GM23338 (cell line): ENCODE data around the gene PYGO2. TPM values are rescaled to one million over a fixed set of nuclear protein-coding genes. Genes with fewer than 3 reads are reported as not detected.
A peak's percentile ranks its signal among the peaks of the same experiment; 100 is the strongest.

Source experiments
- ATAC-seq: fragments of 200-7000 bp; cut with Tn5 transposase; 3 replicates; pipeline ENCODE4 v1.9.1; 2020
- DNase-seq: peaks from one replicate; pipeline ENCODE4 v3.0.0-alpha.2; 2015; ENCODE audit warnings: low spot score
- H2AFZ ChIP-seq: fragments of 200-600 bp; sonication (generic); 2 replicates; pipeline ENCODE4 v1.8.0; 2016; ENCODE audit warnings: antibody characterized with exemption, mild to moderate bottlenecking, moderate library complexity
- H3F3A ChIP-seq: fragments of 200-600 bp; sonication (generic); replicated peaks from 2 replicates; pipeline ENCODE4 v1.8.0; 2017; ENCODE audit warnings: antibody characterized with exemption, mixed run types, low read depth
- H3K27ac ChIP-seq: fragments of 200-600 bp; sonication (generic); 2 replicates; pipeline ENCODE4 v1.6.1; 2016; ENCODE audit warnings: low read depth
- H3K27me3 ChIP-seq: fragments of 200-600 bp; sonication (generic); 2 replicates; pipeline ENCODE4 v1.8.0; 2016; ENCODE audit warnings: mild to moderate bottlenecking, mixed run types, moderate library complexity; ENCODE audit not compliant: insufficient read depth
- H3K36me3 ChIP-seq: fragments of 200-600 bp; sonication (generic); 2 replicates; pipeline ENCODE4 v1.8.0; 2016; ENCODE audit warnings: mild to moderate bottlenecking; ENCODE audit not compliant: insufficient read depth
- H3K4me1 ChIP-seq: fragments of 200-600 bp; sonication (generic); 2 replicates; pipeline ENCODE4 v1.8.0; 2016; ENCODE audit warnings: mild to moderate bottlenecking, moderate library complexity; ENCODE audit not compliant: insufficient read depth
- H3K4me2 ChIP-seq: fragments of 200-600 bp; sonication (generic); 2 replicates; pipeline ENCODE4 v1.7.1; 2017; ENCODE audit warnings: mixed run types
- H3K4me3 ChIP-seq: fragments of 200-600 bp; sonication (generic); 2 replicates; pipeline ENCODE4 v1.6.1; 2016; ENCODE audit warnings: mixed run types
- H3K79me2 ChIP-seq: fragments of 200-600 bp; sonication (generic); replicated peaks from 2 replicates; pipeline ENCODE4 v1.8.0; 2017; ENCODE audit warnings: mild to moderate bottlenecking; ENCODE audit not compliant: insufficient read depth
- H3K9me2 ChIP-seq: fragments of 200-600 bp; sonication (generic); 2 replicates; pipeline ENCODE4 v1.8.0; 2017; ENCODE audit not compliant: insufficient read depth
- H4K20me1 ChIP-seq: fragments of 200-600 bp; sonication (generic); replicated peaks from 2 replicates; pipeline ENCODE4 v1.8.0; 2017; ENCODE audit warnings: mild to moderate bottlenecking; ENCODE audit not compliant: insufficient read depth
- H3K27ac Mint-ChIP-seq: 2 replicates; pipeline ENCODE4 v1.8.0; 2020; ENCODE audit warnings: inconsistent platforms, mild to moderate bottlenecking, moderate library complexity, mixed read lengths
- H3K27me3 Mint-ChIP-seq: 3 replicates; pipeline ENCODE4 v1.8.0; 2022; ENCODE audit warnings: low read depth, mild to moderate bottlenecking, moderate library complexity, mixed read lengths, inconsistent platforms; ENCODE audit not compliant: insufficient read depth, poor library complexity
- H3K36me3 Mint-ChIP-seq: 3 replicates; pipeline ENCODE4 v1.8.0; 2021; ENCODE audit warnings: low read depth, mild to moderate bottlenecking, inconsistent platforms, moderate library complexity, mixed read lengths
- H3K4me1 Mint-ChIP-seq: 3 replicates; pipeline ENCODE4 v1.8.0; 2020; ENCODE audit warnings: mild to moderate bottlenecking, inconsistent platforms, mixed read lengths
- H3K4me3 Mint-ChIP-seq: 3 replicates; pipeline ENCODE4 v1.8.0; 2021; ENCODE audit warnings: moderate library complexity, mild to moderate bottlenecking, inconsistent platforms, mixed read lengths
- H3K9me3 Mint-ChIP-seq: 3 replicates; pipeline ENCODE4 v1.8.0; 2020; ENCODE audit warnings: moderate library complexity, mild to moderate bottlenecking, inconsistent platforms, mixed read lengths
- ETS1 ChIP-seq: IDR thresholded peaks from 2 replicates; pipeline ENCODE4 v1.6.1; 2016; ENCODE audit warnings: antibody characterized with exemption
- JUNB ChIP-seq: IDR thresholded peaks from one replicate; pipeline ENCODE4 v1.6.1; 2016; ENCODE audit warnings: antibody characterized with exemption; ENCODE audit not compliant: unreplicated experiment
- POLR2AphosphoS5 ChIP-seq: IDR thresholded peaks from 2 replicates; pipeline ENCODE4 v1.6.1; 2016; ENCODE audit warnings: antibody characterized with exemption, low read depth
- ZNF331 ChIP-seq: fragments of 250-450 bp; sonication (Bioruptor Pico); IDR thresholded peaks from 2 replicates; pipeline ENCODE4 v1.5.0; 2020; ENCODE audit warnings: low read depth, mild to moderate bottlenecking, moderate library complexity
- polyA plus RNA-seq: library from polyadenylated mRNA; unstranded; fragments of >200 nt; fragmentation: Nextera tagmentation; extraction: Ambion mirVana; gene quantifications from 2 replicates; pipeline ENCODE4 v1.2.1, GENCODE V29; 2016
- total RNA-seq: library from RNA; depleted of rRNA; stranded (reverse); fragments of >200 nt; shearing (Covaris generic); gene quantifications from 2 replicates; pipeline ENCODE4 v1.2.3, GENCODE V29; 2014
- TF ChIP-seq, protein P1 (sequence below): fragments of 250-450 bp; sonication (Bioruptor Pico); IDR thresholded peaks from 2 replicates; pipeline ENCODE4 v1.5.0; 2020; ENCODE audit warnings: mild to moderate bottlenecking, moderate library complexity

PYGO2 gene
- total and polyA plus RNA-seq, 2 experiments from 2014 or later: 11.0 to 29.0 TPM

- TF ChIP-seq, protein P1, sequence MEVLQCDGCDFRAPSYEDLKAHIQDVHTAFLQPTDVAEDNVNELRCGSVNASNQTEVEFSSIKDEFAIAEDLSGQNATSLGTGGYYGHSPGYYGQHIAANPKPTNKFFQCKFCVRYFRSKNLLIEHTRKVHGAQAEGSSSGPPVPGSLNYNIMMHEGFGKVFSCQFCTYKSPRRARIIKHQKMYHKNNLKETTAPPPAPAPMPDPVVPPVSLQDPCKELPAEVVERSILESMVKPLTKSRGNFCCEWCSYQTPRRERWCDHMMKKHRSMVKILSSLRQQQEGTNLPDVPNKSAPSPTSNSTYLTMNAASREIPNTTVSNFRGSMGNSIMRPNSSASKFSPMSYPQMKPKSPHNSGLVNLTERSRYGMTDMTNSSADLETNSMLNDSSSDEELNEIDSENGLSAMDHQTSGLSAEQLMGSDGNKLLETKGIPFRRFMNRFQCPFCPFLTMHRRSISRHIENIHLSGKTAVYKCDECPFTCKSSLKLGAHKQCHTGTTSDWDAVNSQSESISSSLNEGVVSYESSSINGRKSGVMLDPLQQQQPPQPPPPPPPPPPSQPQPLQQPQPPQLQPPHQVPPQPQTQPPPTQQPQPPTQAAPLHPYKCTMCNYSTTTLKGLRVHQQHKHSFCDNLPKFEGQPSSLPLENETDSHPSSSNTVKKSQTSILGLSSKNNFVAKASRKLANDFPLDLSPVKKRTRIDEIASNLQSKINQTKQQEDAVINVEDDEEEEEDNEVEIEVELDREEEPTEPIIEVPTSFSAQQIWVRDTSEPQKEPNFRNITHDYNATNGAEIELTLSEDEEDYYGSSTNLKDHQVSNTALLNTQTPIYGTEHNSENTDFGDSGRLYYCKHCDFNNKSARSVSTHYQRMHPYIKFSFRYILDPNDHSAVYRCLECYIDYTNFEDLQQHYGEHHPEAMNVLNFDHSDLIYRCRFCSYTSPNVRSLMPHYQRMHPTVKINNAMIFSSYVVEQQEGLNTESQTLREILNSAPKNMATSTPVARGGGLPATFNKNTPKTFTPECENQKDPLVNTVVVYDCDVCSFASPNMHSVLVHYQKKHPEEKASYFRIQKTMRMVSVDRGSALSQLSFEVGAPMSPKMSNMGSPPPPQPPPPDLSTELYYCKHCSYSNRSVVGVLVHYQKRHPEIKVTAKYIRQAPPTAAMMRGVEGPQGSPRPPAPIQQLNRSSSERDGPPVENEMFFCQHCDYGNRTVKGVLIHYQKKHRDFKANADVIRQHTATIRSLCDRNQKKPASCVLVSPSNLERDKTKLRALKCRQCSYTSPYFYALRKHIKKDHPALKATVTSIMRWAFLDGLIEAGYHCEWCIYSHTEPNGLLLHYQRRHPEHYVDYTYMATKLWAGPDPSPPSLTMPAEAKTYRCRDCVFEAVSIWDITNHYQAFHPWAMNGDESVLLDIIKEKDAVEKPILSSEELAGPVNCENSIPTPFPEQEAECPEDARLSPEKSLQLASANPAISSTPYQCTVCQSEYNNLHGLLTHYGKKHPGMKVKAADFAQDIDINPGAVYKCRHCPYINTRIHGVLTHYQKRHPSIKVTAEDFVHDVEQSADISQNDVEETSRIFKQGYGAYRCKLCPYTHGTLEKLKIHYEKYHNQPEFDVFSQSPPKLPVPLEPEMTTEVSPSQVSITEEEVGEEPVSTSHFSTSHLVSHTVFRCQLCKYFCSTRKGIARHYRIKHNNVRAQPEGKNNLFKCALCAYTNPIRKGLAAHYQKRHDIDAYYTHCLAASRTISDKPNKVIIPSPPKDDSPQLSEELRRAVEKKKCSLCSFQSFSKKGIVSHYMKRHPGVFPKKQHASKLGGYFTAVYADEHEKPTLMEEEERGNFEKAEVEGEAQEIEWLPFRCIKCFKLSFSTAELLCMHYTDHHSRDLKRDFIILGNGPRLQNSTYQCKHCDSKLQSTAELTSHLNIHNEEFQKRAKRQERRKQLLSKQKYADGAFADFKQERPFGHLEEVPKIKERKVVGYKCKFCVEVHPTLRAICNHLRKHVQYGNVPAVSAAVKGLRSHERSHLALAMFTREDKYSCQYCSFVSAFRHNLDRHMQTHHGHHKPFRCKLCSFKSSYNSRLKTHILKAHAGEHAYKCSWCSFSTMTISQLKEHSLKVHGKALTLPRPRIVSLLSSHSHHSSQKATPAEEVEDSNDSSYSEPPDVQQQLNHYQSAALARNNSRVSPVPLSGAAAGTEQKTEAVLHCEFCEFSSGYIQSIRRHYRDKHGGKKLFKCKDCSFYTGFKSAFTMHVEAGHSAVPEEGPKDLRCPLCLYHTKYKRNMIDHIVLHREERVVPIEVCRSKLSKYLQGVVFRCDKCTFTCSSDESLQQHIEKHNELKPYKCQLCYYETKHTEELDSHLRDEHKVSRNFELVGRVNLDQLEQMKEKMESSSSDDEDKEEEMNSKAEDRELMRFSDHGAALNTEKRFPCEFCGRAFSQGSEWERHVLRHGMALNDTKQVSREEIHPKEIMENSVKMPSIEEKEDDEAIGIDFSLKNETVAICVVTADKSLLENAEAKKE: no peak
- no peak for TF ChIP-seq JUNB
- TF ChIP-seq ZNF331: no peak
Observed at GRCh38 chr1:155007251-155007828, 45.8 kb upstream of the PYGO2 start (continued).

DNA sequence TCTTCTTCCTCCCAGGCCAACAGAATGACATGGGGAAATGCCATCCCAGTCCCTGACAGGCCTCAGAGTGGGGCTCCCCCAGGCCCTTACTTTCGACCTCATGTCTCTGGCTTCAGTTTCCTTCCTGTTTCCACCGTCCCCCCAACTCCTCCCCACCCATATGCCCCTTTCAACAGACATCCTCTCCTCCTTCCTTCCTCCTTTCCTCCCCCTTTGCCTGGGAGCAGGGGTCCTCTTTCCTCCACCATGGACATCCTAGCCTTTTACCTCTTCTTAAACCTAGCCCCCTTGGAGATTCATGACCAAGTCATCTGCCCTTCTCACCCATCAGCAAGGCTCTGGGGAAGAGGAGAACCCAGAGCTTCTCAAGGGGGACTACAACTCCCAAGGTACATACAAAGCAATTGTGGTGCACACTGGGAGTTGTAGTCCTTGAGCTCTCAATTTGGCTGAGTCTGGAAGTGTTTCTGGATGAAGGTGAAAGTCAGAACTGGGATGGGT lies 45.1 kb upstream of the PYGO2 start:
- peak; percentile 65 for DNase-seq
- no peaks in the 10 kb centered on the region for H3K36me3 ChIP-seq
- peaks cover 4% of the 10 kb centered on the region; the same call in 1 of the 3 replicates for H3K36me3 Mint-ChIP-seq
- peaks cover 40% of the 10 kb centered on the region for H3K4me1 ChIP-seq
- no peak overlapping the region for H2AFZ ChIP-seq
- H3K27ac Mint-ChIP-seq: 0 out of 2 replicates have a peak overlapping the region, but pooled peaks have one; percentile 11
- peaks cover 4% of the 10 kb centered on the region; the same call in 1 of the 2 replicates for H4K20me1 ChIP-seq
- peaks cover 57% of the 10 kb centered on the region for H3K4me1 Mint-ChIP-seq
- H3F3A ChIP-seq: peaks cover 4% of the 10 kb centered on the region; the same call in 1 of the 2 replicates
- H3K27ac ChIP-seq: no peak overlapping the region
- no peak overlapping the region for H3K4me3 ChIP-seq
- H3K4me3 Mint-ChIP-seq: peak overlapping the region; percentile 5; the same call in 1 of the 3 replicates
- no peaks in the 10 kb centered on the region for H3K27me3 ChIP-seq
- no peak for ATAC-seq
- H3K9me2 ChIP-seq: no peaks in the 10 kb centered on the region
- H3K9me3 Mint-ChIP-seq: no peaks in the 10 kb centered on the region
- H3K27me3 Mint-ChIP-seq: peaks cover 21% of the 10 kb centered on the region
- H3K4me2 ChIP-seq: no peak overlapping the region
- TF ChIP-seq ETS1 (peak; percentile 96), POLR2AphosphoS5 (no peak)
- peaks cover 44% of the 10 kb centered on the region for H3K79me2 ChIP-seq
